A673 (cell line): ENCODE data around the gene ALDH1L2. TPM values are rescaled to one million over a fixed set of nuclear protein-coding genes. Genes with fewer than 3 reads are reported as not detected.

ENCODE experiments used
- BruUV-seq: library from RNA; stranded (reverse); fragments of 400-500 nt; replicated peaks from 2 replicates; lab custom pipeline; 2021; lab: Mats Ljungman, UMichigan
- CTCF ChIA-PET: fragments of 300-600 bp; sonication (Branson Sonifier 250); formaldehyde crosslinking; loops from one replicate; lab custom pipeline; 2022; ENCODE audit warnings: antibody characterized with exemption; lab: Charles Lee
- POLR2A ChIA-PET: fragments of 300-600 bp; sonication (Branson Sonifier 250); formaldehyde crosslinking; loops from one replicate; lab custom pipeline; 2022; ENCODE audit warnings: antibody characterized with exemption; ENCODE audit not compliant: low non-redundant PET; lab: Charles Lee
- DNase-seq: peaks from one replicate; pipeline ENCODE4 v3.0.0-alpha.2; 2015; ENCODE audit warnings: low spot score
- H3K27ac ChIP-seq: fragments of 200-600 bp; sonication (generic); 2 replicates; pipeline ENCODE4 v1.5.1; 2016; ENCODE audit warnings: mixed run types, low read depth, mild to moderate bottlenecking, mixed read lengths, antibody characterized with exemption, low read length; ENCODE audit not compliant: poor library complexity, severe bottlenecking
- H3K27me3 ChIP-seq: fragments of 200-600 bp; sonication (generic); replicated peaks from 2 replicates; pipeline ENCODE4 v1.6.1; 2017; ENCODE audit warnings: mixed run types, low read depth, mild to moderate bottlenecking, mixed read lengths, antibody characterized with exemption, low read length; ENCODE audit not compliant: insufficient read depth, poor library complexity
- H3K36me3 ChIP-seq: fragments of 200-600 bp; sonication (generic); 2 replicates; pipeline ENCODE4 v1.6.1; 2016; ENCODE audit warnings: mixed run types, mild to moderate bottlenecking, mixed read lengths, antibody characterized with exemption, low read length; ENCODE audit not compliant: insufficient read depth, poor library complexity, severe bottlenecking
- H3K4me1 ChIP-seq: fragments of 200-600 bp; sonication (generic); 2 replicates; pipeline ENCODE4 v1.6.1; 2017; ENCODE audit warnings: mixed run types, mild to moderate bottlenecking, mixed read lengths, antibody characterized with exemption, low read length; ENCODE audit not compliant: insufficient read depth, poor library complexity, severe bottlenecking
- H3K4me3 ChIP-seq: fragments of 200-600 bp; sonication (generic); 2 replicates; pipeline ENCODE4 v1.5.1; 2016; ENCODE audit warnings: low read depth, mixed run types, mild to moderate bottlenecking, mixed read lengths, low read length; ENCODE audit not compliant: poor library complexity, severe bottlenecking
- H3K9me3 ChIP-seq: fragments of 200-600 bp; sonication (generic); 2 replicates; pipeline ENCODE4 v1.6.1; 2016; ENCODE audit warnings: mixed run types, low read depth, mild to moderate bottlenecking, mixed read lengths, antibody characterized with exemption, low read length; ENCODE audit not compliant: poor library complexity, severe bottlenecking
- EZH2 ChIP-seq: fragments of 200-600 bp; sonication (generic); IDR thresholded peaks from 2 replicates; pipeline ENCODE4 v1.6.1; 2017; ENCODE audit warnings: borderline replicate concordance, low read depth, mild to moderate bottlenecking, mixed read lengths, antibody characterized with exemption, low read length; ENCODE audit not compliant: poor library complexity, severe bottlenecking
- intact Hi-C: fragments of 100-400 bp; cut with micrococcal nuclease; formaldehyde crosslinking; loops from one replicate; pipeline ENCODE4 v1.10.0; 2022; ENCODE audit not compliant: unreplicated experiment
- total RNA-seq: library from RNA; stranded (reverse); gene quantifications from 2 replicates; pipeline ENCODE4 v1.2.3, GENCODE V29; 2021
- TF ChIP-seq, protein P1 (sequence below): fragments of 300-800, 200-600 bp; sonication (generic); conservative IDR thresholded peaks from 2 replicates; pipeline ENCODE4 v1.5.1; 2017; ENCODE audit warnings: low read depth, mild to moderate bottlenecking, antibody characterized with exemption, low read length, moderate library complexity, mixed read lengths

The ALDH1L2 gene
- total RNA-seq, 1 experiment from 2014 or later: 3.4 TPM

DNA sequence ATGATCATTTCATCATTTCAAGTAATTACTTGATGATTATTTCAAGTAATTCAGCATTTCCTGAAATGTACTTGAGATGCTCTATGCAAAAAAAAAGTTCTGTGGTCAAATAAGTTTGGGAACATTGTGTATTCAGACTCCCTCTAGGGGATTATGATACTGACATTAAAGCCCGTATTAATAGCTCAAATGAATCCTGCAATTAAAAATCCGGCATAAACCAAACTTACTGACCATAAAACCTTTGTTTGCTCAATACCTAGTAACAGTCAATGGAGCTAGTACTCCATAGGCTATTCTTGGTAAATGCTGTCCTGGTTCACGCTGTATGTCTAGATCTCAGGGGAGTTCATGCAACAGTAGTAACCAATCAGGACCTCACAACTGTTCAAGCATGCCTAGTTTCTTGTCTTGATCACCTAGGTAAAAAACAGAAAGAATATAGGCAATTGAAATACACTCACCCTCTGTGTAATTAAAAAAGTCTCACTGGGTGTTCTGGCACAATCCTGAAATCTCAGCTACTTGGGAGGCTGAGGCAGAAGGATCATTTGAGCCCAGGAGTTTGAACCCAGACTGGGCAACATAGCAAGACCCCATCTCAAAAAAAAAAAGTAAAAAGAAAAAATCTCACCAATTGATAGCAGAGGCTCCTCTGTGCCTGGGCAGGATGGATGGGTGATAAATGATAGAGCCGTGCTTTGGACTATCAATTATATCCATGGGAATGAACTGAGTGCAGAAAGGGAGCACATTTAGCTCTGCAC is 14.1 kb downstream of the ALDH1L2 start:
- Histone ChIP-seq H3K4me1 (no peaks in the 10 kb centered on the region), H3K4me3 (no peak overlapping the region), H3K27me3 (no peaks in the 10 kb centered on the region), H3K36me3 (no peaks in the 10 kb centered on the region), H3K9me3 (no peaks in the 10 kb centered on the region), H3K27ac (no peak overlapping the region)
- TF ChIP-seq, protein P1, sequence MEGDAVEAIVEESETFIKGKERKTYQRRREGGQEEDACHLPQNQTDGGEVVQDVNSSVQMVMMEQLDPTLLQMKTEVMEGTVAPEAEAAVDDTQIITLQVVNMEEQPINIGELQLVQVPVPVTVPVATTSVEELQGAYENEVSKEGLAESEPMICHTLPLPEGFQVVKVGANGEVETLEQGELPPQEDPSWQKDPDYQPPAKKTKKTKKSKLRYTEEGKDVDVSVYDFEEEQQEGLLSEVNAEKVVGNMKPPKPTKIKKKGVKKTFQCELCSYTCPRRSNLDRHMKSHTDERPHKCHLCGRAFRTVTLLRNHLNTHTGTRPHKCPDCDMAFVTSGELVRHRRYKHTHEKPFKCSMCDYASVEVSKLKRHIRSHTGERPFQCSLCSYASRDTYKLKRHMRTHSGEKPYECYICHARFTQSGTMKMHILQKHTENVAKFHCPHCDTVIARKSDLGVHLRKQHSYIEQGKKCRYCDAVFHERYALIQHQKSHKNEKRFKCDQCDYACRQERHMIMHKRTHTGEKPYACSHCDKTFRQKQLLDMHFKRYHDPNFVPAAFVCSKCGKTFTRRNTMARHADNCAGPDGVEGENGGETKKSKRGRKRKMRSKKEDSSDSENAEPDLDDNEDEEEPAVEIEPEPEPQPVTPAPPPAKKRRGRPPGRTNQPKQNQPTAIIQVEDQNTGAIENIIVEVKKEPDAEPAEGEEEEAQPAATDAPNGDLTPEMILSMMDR: no peak
- TF ChIP-seq EZH2: no peak
- ChIA-PET CTCF (no interaction called here), POLR2A (no interaction called here)
- intact Hi-C loops: no loop called here
- no TSS peak for BruUV-seq
- no peak for DNase-seq

DNA sequence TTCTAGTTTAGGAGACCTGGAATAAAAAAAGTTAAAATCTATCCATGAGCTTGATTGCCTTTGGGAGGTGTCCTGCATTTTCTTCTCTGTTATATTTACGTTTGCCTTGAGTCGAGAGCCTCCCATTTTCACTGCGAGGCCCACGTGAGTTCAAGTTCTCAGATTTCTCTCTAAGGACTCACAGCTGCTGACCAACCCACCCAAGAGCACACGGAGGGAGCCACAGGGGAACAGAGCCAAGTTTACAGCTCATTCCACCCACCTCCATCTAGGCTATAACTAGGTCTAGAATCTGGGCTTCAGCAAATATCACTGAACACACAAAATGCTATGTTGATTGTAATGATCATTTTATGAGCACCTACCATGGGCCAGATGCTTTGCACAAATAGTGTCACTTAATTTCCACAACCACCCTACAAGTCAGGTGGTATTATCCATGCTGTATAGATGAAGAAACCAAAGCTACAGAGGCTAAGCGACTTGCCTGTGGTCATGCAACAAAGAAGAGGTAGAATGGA is 16.7 kb downstream of the ALDH1L2 start:
- DNase-seq: no peak
- Histone ChIP-seq H3K27ac (no peak overlapping the region), H3K4me3 (no peak overlapping the region), H3K4me1 (no peaks in the 10 kb centered on the region), H3K27me3 (no peaks in the 10 kb centered on the region), H3K36me3 (no peaks in the 10 kb centered on the region), H3K9me3 (no peaks in the 10 kb centered on the region)
- TF ChIP-seq, protein P1: no peak
- no peak for TF ChIP-seq EZH2
- CTCF ChIA-PET: no interaction called here
- no TSS peak for BruUV-seq
- POLR2A ChIA-PET: no interaction called here
- intact Hi-C loops: no loop called here

DNA sequence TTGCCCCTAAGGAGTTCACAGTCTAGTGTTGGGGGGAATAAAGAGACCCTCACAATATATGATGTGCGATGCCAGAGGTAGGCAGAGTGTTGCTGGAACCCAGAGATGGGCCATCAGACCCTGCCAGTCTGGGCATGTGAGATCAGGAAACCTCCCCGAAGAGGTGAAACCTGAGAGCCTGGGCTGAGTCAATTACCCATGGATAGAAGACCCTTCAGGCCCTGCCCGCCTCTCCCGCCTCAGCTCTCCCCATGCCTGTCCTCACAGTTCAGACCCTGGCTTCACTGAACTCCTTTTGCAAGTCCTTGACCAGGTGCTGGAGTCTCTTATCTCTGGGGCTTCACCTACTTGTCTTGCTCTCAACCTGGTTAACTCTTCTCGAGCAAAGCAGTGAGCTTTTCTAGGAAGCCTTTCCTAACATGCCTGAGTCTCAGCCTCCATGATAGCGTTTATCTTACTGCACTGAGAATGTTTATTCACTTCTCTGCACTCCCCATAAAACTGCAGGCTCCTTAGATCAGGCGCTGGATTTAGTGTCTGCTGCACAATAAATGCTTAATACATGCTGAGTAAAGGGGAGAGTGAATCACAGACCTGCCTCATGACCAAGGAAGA is 19.6 kb downstream of the ALDH1L2 start:
- H3K27me3 ChIP-seq: no peaks in the 10 kb centered on the region
- DNase-seq: no peak
- no peaks in the 10 kb centered on the region for H3K4me1 ChIP-seq
- H3K36me3 ChIP-seq: no peaks in the 10 kb centered on the region
- no peaks in the 10 kb centered on the region for H3K9me3 ChIP-seq
- intact Hi-C loops: no loop called here
- POLR2A ChIA-PET: no interaction called here
- CTCF ChIA-PET: no interaction called here
- TF ChIP-seq EZH2: no peak
- TF ChIP-seq, protein P1: no peak
- H3K27ac ChIP-seq: no peak overlapping the region
- BruUV-seq: no TSS peak
- no peak overlapping the region for H3K4me3 ChIP-seq
